GM23338 (cell line): ENCODE results near the gene TPT1.
"Not testable (repeated sequence)": the region's sequence is repeated elsewhere in the genome, so short reads cannot be mapped to it uniquely, and the experiment has no call there.

Experiments
- CTCF ChIP-seq, 2 experiments: fragments of 200-600 bp in 1 of 2; sonication (generic) in 1 of 2; conservative IDR thresholded peaks; 2 replicates each; pipeline versions ENCODE4 v1.5.1 to v1.6.1; 2016 to 2017; ENCODE audit warnings: antibody characterized with exemption in 2 of 2, low read depth in 2 of 2, mild to moderate bottlenecking in 2 of 2, moderate library complexity in 1 of 2
- EZH2 ChIP-seq: fragments of 200-600 bp; sonication (generic); IDR thresholded peaks from one replicate; pipeline ENCODE4 v1.8.0; 2017; ENCODE audit warnings: antibody characterized with exemption, mild to moderate bottlenecking, low read depth; ENCODE audit not compliant: unreplicated experiment
- STAT1 ChIP-seq: IDR thresholded peaks from one replicate; pipeline ENCODE4 v1.6.1; 2016; ENCODE audit warnings: antibody characterized with exemption; ENCODE audit not compliant: unreplicated experiment

DNA sequence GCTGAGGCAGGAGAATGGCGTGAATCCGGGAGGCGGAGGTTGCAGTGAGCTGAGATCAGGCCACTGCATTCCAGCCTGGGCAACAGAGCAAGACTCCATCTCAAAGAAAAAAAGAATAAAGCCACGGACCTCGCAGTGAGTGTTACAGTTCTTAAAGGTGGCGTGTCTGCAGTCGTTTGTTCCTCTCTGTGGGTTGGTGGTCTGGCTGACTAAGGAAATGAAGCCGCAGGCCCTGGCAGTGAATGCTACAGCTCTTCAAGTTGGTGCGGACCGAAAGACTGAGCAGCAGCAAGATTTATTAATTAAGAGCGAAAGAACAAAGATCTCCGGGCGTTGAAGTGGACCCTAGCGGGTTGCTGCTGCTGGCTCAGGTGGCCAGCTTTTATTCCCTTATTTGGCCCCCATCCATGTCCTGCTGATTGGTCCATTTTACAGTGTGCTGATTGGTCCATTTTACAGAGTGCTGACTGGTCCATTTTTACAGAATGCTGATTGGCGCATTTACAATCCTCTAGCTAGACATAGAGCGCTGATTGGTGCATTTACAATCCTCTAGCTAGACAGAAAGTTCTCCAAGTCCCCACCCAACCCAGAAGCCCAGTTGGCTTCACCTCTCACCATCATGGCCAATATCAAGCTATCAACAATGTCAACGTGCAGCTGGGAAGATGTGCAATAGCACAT lies 46.1 kb upstream of the TPT1 start:
- TF ChIP-seq STAT1; EZH2; CTCF (conservative IDR thresholded peaks at IDR 0.05; ENCODE audit: low read depth in 2 of 2): not testable (repeated sequence)
